ENCODE results near the gene NINJ1.

GRCh38 chr9:93099551-93100275 is 34.3 kb downstream of the NINJ1 start:
- no peak for TF ChIP-seq CTCF (IDR thresholded peaks at IDR 0.05)
- TF ChIP-seq POLR2A (IDR thresholded peaks at IDR 0.05), result no peak
